ENCODE measurements around the gene ANXA6. TPM values are rescaled to one million over a fixed set of nuclear protein-coding genes. Genes with fewer than 3 reads are reported as not detected.

Gene ANXA6
- total and polyA plus RNA-seq, 9 of the 15 experiments (the other 6 are each of a cell fraction or from before 2014, with no cell fraction given), result 0.70 to 13.2 (median 8.3) TPM

DNA sequence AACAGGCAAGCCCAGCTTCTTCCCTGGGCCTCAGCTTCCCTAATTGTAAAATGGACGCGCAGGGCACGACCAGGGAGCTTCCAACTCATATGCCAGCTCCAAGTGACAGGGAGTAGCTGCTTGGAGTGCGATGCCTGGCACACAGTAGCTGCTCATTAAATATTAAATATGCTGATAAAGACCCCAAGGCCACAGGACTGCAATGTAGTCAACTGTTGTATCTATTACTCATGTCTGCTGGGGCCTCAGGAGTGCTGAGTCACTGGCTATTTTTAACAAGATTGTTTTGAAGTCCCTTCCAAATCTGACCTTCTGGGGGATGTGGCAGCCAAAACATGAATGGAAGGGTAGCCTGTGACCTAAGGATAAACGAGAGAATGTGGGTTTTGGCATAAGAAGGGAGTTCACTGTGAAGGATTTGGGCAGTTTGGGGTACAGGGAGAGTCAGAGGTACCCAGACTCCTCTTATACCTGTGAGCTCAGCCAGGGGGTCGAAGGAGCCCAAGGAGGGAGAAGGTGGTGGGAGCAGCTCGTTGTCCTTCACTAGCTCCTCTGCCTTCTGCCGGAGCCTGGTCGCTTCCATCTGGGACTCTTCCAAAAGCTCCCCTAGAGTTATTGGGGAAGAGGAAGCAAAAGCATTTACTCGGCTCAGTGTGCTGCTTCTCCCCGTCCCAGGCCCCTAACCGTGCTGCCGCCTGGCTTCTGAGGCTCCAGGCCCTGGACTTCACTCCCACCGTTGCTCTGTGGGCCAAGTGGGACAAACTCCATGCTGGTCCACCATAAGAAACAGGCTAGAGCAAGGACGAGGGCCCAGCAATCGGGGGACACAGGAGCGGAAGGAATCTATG lies 94.2 kb downstream of the ANXA6 start (continued):
- TF ChIP-seq POLR2G (IDR thresholded peaks at IDR 0.05; ENCODE audit: low read depth, low read length), result no peak
- TF ChIP-seq KDM1A (IDR thresholded peaks at IDR 0.05), result peak; percentile 94 to 96
- TF ChIP-seq FOSL1 (tag; conservative IDR thresholded peaks at IDR 0.05), result peak; percentile 79
- peak; percentile 41; the same call in 1 of the 2 replicates for TF ChIP-seq EP300 (IDR thresholded peaks at IDR 0.05; ENCODE audit: low read length)
- TF ChIP-seq HSF4 (CRISPR knock-in tag; IDR thresholded peaks at IDR 0.05; ENCODE audit: borderline replicate concordance), result no peak
- TF ChIP-seq ZNF75A (CRISPR knock-in tag; IDR thresholded peaks at IDR 0.05), result no peak
- no peak for TF ChIP-seq CBX1 (IDR thresholded peaks at IDR 0.05; ENCODE audit: low read depth)
- no peak for TF ChIP-seq SRSF3 (IDR thresholded peaks at IDR 0.05; ENCODE audit: insufficient read depth, low read length)
- no peak for TF ChIP-seq SMC3 (conservative IDR thresholded peaks at IDR 0.05; ENCODE audit: insufficient read depth, low read depth, low read length)
- TF ChIP-seq E2F4 (CRISPR knock-in tag; IDR thresholded peaks at IDR 0.05; ENCODE audit: low read depth), result no peak
- no peak for TF ChIP-seq ZNF444 (CRISPR knock-in tag; IDR thresholded peaks at IDR 0.05)
- TF ChIP-seq ERF (CRISPR knock-in tag; IDR thresholded peaks at IDR 0.05), result no peak
- TF ChIP-seq MEIS2 (IDR thresholded peaks at IDR 0.05; ENCODE audit: partially characterized antibody), result peak; percentile 58
- TF ChIP-seq SMAD3 (CRISPR knock-in tag; conservative IDR thresholded peaks at IDR 0.05), result no peak
- no peak for TF ChIP-seq MAZ (CRISPR knock-in tag; conservative IDR thresholded peaks at IDR 0.05 in 1 of 2, IDR thresholded peaks at IDR 0.05 in 1 of 2)
- TF ChIP-seq CBX3 (IDR thresholded peaks at IDR 0.05; ENCODE audit: borderline replicate concordance in 1 of 2, low read length in 2 of 2), result no peak
- TF ChIP-seq ZNF830 (CRISPR knock-in tag; IDR thresholded peaks at IDR 0.05), result no peak
- no peak for TF ChIP-seq HDGF (IDR thresholded peaks at IDR 0.05)
- no peak for TF ChIP-seq HNRNPK (IDR thresholded peaks at IDR 0.05; ENCODE audit: low read depth, low read length, poor library complexity, severe bottlenecking)
- TF ChIP-seq ZFP36 (IDR thresholded peaks at IDR 0.05; ENCODE audit: low read depth, low read length, partially characterized antibody), result no peak
- TF ChIP-seq AFF1 (IDR thresholded peaks at IDR 0.05; ENCODE audit: low read depth in 1 of 2, partially characterized antibody in 2 of 2), result no peak
- no peak for TF ChIP-seq POU5F1 (IDR thresholded peaks at IDR 0.05; ENCODE audit: borderline replicate concordance, low read depth, low read length, partially characterized antibody)
- TF ChIP-seq JUN (IDR thresholded peaks at IDR 0.05; ENCODE audit: borderline replicate concordance, low read depth, low read length), result 0 out of 2 replicates have a peak, but pooled peaks have one; percentile 33
- TF ChIP-seq JUN (CRISPR knock-in tag; IDR thresholded peaks at IDR 0.05; ENCODE audit: borderline replicate concordance), result no peak
